Measurements from ENCODE around the gene GBA3.
A peak's percentile ranks its signal among the peaks of the same experiment; 100 is the strongest.

Gene GBA3

DNA sequence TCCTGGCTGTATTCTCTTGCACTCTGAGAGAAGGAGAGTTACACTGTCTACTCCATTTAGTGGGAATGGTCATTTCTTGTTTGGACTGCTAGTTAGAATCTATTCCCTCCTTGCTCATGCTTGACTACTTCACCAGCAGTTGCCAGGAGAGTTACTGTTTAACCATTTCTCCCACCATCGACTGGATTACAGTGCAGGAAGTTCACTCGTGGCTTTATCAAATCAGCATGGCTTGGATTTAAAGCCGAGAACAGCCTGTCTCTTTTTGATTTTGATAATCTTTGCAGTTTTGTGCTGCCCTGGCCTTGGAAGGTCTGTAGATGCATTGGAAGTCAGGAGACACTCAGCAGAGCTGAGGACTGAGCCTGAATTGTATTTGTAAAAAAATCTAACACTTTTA is 3.2 kb downstream of the GBA3 start:
- DNase-seq (ENCODE audit: low read depth) = no peak

DNA sequence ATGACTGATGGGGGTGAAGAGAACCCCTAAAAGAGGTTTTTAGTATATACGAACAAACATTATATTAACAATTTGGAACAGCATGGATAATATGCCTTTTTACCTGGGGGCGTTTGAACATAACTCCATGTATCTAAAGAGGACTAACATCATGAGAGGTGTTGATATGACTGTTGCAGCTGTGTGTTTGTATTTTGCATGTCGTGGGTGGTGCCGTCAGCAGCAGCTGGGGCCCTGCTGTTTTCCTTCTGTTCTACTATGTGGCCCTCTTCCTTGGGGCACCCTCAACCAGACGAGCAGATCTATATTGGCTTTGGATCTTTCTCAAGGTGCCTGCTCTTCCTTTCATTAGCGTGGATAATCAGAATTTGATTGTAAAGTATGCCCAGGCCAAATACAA is 11.2 kb downstream of the GBA3 start:
- DNase-seq (ENCODE audit: low read depth) = no peak

DNA sequence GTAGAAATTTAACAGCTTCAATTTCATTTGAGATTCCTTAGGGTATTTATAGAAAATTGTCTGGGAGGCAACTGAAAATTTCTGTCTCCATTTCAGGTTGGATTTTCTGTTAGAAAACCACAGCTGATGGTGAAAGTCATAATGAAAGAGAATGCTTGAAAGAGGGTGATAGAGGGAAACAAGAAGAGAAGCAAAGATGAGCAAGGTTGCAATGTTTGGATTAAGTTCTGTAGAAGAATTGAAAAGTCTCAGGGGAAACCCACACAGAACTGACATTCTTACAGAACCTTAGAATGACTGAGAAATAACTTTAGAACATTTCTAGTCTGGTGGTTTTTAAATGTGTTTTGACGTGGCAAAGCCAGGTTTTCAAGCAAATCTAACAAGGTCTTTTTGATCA is 14.7 kb downstream of the GBA3 start:
- no peak for DNase-seq (ENCODE audit: low read depth)

DNA sequence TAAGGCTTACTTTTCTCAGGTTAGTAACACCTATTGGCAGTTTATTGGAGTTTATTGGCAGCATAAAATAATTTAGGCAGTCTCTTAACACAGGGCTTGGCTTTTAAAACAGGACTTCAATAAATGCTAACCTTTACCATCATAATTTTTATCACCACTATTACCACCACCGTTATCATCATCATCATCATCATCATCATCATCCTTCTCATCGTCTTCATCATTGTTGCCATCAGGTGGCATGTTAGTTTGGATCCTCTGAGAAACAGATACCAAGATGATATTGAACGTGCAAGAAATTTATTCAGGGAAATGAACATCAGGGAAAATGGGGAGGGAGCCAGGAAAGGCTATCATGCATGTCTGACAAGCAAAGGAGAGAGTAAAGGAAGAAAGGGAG is 16.2 kb downstream of the GBA3 start:
- DNase-seq (ENCODE audit: low read depth) = no peak

DNA sequence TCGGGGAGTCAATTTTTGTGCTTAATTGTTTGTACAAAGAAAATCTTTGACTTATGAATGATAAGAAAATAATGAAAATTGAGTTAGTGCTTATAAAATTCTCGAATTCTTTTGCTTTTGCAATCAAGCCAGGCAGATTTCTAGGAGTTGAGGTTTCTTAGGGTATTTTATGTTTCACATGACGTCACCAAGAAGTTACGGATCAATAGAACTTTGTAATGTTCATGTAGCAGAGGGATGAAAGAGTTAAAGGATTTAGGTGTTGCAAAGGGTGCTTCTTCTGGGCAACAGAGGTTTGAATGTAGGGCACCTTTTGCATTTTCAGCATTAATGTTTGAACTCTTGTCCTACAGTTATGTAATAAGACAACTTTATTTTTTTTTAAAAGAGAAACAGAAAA is 19.4 kb downstream of the GBA3 start:
- no peak for DNase-seq (ENCODE audit: low read depth)

DNA sequence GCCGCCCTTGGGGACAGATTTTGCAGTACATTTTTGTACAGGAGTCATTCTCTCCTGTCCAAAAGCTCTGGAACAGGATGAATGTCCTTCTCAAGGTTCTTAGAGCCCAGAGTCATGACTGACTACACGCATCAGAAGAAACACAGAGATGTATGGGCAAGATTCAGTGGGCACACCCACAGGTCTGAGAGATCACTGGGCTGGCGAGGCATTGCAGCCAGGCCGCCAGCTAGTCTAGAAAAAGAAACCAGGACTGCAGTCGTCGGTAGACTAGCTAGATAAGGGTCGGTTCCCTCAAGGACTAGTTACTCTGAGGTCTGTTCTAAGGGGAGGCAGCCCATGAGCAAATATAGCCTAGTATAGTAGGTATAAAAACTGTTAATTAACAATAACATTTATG is 19.8 kb downstream of the GBA3 start:
- no peak for DNase-seq (ENCODE audit: low read depth)

DNA sequence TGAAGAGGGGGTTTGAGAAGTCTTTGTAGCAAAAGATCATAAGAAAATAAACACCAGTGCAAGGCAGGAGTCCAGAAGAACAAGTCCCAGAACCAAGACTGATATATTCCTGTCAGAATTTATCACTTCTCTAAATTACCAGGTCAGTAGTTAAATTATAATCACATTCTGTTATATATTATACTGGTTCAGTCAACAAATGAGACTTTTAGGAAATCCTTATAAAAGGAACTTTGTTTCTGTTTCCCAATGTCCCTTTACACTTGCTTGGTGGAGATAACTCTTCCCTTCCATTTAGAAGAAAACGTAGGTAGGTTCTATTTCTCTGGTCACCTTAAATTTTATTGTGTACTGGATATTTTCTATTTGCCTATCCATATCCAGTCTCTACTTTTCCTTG is 21.1 kb downstream of the GBA3 start:
- no peak for DNase-seq (ENCODE audit: low read depth)

DNA sequence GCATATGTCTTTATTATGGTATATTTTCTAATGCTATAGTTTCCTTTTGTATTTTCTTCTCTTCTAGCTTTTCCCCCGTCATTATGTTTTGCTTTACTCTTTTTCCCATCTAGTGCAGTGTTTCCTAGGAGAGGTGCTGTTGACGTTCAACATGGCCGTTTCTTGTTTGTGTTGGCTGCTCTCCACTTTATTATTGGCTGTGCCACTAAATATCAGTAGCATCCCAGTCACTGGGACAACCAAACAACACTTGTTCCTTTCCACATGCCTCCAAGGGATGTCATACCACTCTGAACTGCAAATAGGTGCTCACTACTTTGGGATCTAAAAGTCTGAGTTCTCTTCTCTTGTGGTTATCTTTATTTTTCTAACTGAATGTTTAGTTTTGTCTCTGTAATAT is 26.5 kb downstream of the GBA3 start:
- no peak for DNase-seq (ENCODE audit: low read depth)

DNA sequence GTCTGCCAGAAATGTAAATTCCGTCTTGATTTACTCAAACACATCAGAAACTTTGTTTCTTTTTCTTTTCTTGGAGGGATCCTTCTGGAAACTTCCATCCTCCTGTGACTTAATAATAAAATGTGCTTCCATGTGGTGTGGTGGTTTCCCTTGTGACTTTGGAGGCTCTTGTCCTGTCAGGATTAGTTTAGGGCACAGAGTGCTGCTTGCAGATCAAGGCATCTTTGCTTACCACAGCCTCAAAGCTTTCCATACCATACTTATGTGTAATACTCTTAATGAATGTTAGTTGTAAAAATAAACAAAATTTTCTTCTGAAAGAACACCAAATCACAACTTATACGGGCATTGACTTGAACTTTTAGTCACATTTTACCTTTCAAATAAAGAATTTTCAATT is 27.4 kb downstream of the GBA3 start:
- peak; percentile 10 for DNase-seq (ENCODE audit: low read depth)

DNA sequence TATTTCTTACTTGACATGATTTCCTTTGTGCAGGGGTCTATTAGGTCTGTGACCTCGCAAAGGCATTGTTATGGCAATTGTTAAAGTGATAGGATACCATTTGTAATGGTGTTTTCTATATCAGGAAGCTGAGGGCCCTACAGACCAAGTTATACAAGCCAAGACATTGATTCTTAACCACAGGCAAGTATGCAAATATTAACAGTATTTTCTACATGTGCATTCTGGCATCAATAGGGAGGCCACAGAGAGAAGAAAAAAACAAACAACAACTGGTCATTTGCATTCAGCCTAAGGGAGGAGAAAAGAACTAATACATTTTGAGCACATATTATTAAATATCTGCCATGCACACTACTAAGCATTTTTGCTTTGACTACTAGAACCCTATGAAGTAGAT is 28.5 kb downstream of the GBA3 start:
- no peak for DNase-seq (ENCODE audit: low read depth)

DNA sequence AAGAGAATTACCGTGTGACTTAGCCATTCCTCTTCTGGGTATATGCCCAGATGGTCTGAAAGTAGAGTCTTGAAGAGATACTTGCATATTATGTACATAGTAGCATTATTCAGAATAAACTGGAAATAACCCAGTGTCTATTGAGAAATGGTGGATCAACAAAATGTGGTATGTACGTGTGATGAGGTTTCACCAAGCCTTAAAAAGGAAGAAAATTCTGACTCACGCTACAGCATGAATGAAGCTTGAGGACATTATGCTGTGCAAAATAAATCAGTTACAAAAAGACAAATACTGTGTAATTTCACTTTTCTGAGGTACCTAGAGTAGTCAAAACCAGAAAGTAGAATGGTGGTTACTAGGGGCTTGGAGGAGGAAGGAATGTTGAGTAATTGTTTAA is 37.3 kb downstream of the GBA3 start:
- no peak for DNase-seq (ENCODE audit: low read depth)

DNA sequence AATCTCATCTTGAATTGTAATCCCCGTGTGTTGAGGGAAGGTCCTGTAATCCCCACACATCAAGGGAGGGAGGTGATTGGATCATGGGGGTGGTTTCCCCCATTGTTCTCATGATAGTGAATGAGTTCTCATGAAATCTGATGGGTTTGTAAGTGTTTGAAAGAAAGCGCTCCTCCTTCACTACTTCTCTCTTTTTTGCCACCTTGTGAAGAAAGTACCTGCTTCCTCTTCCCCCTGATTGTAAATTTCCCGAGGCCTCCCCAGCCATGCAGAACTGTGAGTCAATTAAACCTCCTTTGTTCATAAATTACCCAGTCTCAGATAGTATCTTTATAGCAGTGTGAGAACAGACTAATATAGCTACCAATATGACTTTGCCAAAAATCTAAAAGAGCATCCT is 41.1 kb downstream of the GBA3 start:
- no peak for DNase-seq (ENCODE audit: low read depth)

DNA sequence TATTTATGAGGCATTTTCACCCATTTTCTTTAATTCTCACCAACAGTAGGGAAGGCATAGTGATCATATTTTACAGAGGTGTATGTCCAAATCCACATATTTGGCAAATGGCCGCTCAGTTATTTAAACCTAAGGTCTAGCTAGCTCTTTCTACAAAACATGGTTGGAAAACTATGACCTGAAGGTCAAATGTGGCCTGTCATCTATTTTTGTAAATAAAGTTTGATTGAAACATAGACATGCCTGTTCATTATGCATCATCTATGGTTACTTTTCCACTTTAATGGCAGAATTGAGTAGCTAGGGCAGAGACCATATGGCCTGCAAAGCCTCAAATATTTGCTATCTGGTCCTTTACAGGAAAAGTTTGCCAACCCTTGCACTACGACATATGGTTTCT is 44.2 kb downstream of the GBA3 start:
- DNase-seq (ENCODE audit: low read depth) = no peak

DNA sequence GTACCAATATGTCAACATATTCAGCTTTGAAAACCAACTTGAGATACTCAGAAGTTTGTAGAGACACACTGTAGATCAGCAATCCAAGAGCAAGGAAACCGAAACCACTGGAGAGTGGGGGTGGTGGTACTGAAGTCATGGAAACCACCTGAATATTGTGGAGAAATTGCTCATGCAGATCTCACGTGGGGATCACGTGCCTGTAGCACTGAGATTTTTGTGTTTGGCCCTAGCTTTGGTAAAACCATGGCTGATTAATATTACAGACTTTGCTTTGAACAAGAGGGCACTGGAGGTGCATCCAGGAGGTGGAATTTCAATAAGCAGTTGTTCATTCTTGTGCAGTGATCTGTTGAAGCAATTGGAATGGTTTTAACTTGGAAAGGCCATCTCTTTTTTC is 47.2 kb downstream of the GBA3 start:
- no peak for DNase-seq (ENCODE audit: low read depth)

DNA sequence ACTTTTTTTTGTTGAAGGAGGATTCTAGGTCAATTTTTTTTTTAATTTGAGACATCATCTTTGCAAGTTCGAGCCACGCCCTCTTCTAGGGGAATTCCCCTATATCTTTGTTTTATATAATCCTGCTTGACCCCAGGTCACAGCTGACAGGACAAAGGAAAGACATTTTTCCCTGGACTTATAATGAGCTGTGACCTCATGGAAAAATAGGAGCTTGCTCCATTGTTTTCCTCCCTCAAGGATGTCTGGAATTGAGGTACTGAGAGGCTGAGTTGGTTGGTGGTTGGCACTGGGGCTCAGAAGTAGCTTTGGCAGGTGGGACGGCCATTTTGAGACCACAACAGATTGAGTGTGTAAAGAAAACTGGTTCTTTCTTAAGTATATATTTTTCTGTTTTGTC is 49.0 kb downstream of the GBA3 start:
- DNase-seq (ENCODE audit: low read depth) = no peak

DNA sequence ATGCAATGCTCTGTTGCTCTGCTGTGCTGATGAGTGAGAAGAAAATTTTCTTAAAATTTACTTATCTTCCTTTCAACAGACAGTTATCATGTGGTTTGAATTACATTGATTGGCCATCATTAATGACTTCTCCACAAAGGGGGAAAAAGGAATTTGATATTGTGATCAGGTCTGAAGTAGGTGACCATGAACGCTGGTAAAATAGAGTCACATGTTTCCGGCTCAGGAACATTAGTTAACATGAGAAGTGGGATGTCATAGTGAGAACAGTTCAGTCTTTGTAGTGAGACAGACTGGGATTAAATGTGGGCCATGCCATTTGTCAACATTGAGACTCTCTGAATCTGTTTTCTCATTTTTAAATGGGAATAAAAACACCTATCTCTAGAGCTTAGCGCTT is 50.6 kb downstream of the GBA3 start:
- no peak for DNase-seq (ENCODE audit: low read depth)

DNA sequence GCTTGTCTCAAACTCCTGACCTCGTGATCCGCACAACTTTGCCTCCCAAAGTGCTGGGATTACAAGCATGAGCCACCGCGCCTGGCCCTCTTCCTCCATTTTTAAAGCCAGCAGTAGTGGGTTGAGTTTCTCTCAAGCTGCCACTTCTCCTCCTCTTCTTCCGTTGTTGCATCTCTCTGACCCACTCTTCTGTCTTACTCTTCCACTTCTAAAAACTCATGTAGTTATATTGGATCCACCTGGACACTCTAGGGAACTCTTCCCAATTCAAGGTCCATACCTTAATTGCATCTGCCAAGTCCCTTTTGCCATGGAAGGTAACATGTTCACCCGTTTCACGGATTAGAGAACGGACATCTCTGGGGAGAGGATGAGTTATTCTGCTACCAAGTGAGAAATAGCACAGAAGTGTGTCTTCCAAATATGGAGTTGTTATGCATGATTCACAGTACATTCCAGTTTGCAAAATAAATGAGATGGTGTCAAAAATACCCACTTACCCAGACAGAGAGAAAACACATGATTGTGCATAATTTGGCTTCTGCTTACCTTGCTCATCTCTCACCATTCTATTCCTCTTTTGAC is 51.8 kb downstream of the GBA3 start:
- DNase-seq (ENCODE audit: low read depth) = no peak

DNA sequence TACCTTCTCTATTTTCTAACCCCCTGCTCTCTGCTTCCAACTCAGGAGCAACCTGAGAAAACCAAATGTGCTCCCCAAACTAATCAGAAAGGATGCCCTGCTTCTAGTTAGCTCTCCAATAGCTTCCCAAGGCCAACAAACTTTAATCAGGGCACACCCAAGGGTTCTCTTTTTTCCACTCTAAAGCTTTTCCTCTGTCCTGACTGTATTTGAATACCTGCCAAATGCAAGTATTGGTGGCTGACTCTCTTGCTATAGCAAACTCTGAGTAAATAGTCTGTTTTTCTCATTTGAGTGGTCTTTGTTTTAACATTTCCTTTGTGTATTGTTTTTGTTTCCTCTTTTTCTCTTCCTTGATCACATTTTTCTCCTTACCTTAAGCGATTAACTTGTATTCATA is 52.5 kb downstream of the GBA3 start:
- DNase-seq (ENCODE audit: low read depth) = no peak

DNA sequence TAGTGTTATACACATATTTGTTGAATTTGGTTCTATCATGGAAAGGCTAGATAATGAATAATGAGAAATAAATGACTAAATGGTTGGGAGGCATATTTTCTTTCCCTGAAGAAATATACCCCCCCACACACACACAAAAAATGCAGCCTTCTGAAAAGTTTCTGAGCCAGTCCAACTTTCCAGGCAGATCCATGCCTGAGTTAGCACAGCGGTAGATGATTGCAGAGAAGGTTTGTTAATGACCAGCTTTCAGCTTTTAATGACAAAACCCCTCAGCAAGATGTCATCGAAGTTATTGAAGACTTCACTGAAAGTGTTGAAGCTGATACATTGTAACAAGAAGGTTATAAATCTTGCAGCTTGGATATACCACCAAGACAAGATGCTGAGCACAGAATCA is 61.4 kb downstream of the GBA3 start:
- no peak for DNase-seq (ENCODE audit: low read depth)

DNA sequence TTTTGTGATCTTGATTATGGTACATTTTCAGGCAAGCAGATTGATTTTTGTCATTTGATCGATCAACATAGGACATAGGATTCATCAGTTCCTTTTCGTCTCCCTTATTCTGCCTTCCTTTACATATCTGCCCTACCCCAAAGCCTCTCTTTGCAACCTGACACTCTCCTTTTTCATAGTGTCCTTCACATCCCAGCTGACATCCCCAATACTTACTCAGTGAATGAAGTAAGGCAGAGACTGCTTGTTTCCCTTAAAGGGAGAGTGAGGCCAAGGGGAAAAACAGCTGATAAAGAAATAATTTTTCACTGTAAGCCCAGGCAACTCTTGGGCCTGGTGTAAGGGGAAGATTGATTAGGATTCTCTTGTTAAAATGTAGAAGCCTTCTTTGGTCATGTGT is 69.8 kb downstream of the GBA3 start:
- no peak for DNase-seq (ENCODE audit: low read depth)

DNA sequence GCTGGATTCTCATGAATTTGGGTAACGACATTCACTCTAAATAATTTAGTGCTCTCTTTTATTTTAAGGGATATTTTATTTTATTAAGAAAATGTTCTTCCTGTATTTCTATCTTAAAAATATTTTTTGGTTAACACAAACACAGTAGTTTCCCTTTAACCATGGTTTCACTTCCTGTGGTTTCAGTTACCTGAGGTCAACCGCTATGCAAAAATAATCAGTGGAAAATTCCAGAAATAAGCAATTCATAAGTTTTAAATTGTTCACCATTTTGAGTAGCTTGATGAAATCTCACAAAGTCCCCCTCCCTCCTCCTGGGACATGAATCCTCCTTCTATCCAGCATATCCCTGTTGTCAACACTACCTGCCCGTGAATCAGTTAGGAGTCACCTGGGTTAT is 71.4 kb downstream of the GBA3 start:
- DNase-seq (ENCODE audit: low read depth) = no peak

DNA sequence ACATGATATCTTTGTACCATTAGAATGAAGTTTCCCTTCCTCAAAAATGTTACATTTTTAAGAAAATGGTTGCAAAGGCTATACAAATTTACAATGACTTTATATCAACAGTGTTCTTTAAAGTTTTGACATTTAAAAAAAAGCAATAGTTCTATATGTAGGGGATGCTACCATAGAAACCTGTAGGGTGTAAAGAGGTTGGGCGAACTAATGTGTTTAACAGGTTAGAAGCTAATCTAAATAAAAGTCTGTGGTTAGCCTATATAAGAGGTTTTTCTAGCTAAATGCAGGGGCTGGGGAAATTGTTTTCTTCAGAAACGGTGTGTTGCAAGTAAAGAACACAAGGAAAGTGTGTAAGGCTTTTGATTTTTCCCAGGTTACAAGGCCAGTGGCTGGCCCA is 73.3 kb downstream of the GBA3 start:
- no peak for DNase-seq (ENCODE audit: low read depth)

DNA sequence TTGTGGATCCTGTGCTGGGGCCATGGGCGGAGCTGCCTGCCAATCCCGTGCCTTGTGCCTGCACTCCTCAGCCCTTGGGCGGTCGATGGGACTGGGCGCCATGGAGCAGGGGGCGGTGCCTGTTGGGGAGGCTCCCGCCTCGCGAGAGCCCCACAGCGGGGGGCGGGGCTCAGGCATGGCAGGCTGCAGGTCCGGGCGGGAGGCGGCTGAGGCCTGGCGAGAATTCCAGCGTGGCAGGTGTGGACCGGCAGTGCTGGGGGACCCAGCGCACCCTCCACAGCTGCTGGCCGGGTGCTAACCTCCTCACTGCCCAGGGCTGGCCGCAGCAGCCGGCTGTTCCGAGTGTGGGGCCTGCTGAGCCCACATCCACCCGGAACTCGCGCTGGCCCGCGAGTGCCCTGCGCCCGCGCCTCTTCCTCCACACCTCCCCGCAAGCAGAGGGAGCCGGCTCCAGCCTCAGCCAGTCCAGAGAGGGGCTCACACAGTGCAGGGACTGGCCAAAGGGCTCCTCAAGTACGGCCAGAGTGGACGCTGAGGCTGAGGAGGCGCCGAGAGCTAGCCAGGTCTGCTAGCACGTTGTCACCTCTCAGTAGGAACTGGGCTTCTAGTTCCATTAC is 85.9 kb downstream of the GBA3 start:
- DNase-seq (ENCODE audit: low read depth) = no peak

DNA sequence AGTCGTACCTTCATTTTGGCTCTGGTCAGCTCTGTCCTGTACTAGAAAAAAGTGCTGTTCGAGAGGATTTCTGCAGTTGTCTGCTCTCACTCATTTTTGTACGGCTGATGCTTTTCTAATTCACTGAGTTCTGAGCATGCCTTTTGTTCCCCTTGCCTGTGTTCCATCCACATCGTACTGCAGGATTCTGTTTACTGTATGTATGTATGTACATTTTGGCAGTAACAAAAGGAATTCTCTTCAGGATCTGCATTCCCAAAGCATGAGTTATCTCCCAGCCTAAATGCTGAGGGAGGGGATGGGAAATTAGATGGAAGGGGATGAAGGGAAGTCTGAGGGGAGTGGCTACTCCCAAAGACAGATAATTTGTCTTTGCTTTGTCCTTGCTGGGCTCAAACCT is 87.6 kb downstream of the GBA3 start:
- no peak for DNase-seq (ENCODE audit: low read depth)

DNA sequence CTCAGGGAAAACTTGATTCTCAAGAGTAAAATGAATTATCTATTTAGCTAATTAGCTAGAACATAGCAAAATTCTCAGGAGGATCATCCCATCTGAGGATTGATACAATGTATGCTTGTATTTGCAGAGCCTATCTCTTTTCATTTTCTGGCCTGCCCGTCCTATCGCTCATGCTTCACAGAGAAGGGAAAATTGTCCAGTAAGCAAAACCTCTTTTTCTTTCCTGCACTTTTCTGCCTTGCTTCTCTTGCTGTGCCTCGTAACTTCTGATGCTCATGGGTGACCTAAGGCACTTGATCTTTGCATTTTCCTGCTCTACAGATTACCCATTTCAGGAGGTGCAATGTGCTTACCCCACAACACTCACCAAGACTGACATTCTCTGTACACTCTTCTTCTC is 88.1 kb downstream of the GBA3 start:
- no peak for DNase-seq (ENCODE audit: low read depth)

Measured in fibroblast of the conjunctiva (primary cell).